ENCODE measurements around the gene ELAVL2. TPM values are rescaled to one million over a fixed set of nuclear protein-coding genes. Genes with fewer than 3 reads are reported as not detected.

Gene ELAVL2
- total RNA-seq, 1 donor from 2014 or later, result 0.77 TPM

DNA sequence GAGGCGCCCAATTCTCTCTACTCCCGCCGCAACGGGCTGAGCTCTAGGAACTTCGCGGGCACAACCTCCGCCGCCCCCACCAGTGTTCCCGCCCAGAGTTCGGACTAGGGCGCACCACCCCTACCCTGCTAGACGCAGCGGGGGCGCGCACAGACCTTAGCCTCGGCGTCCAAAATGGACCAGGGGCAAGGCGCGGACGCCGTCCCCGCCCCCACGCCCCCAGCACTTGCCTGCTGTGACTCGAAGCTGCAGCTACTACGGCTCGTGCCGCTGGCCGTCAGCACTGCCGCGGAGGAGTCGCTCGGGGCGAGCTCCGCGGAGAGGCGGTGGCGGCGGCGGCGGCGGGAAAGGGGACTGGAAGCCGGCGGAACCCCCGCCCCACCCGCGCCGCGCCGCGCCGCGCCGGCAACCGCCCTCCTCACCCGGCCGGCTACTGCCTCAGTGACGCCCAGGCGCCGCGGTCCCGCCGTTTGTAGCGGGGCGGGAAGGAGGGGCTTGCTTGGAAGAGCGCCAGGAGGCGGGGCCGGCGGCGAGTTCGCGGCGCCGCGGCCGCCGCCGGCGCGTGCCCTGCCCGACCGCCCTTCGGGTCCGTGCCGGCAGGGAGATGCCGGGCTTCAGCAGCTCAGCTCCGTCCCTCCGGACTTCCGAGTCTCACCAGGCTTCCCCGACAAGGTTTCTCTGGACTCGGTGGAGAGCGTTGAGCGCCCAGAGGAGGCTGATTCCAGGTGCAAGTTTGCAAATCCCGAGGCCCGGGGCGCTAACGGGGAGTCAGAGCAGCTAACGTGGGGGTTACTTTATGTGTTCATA is 4.5 kb downstream of the ELAVL2 start:
- peak in 1 of 2 donors; percentile 3 for DNase-seq (ENCODE audit: low read depth in 2 of 2)

DNA sequence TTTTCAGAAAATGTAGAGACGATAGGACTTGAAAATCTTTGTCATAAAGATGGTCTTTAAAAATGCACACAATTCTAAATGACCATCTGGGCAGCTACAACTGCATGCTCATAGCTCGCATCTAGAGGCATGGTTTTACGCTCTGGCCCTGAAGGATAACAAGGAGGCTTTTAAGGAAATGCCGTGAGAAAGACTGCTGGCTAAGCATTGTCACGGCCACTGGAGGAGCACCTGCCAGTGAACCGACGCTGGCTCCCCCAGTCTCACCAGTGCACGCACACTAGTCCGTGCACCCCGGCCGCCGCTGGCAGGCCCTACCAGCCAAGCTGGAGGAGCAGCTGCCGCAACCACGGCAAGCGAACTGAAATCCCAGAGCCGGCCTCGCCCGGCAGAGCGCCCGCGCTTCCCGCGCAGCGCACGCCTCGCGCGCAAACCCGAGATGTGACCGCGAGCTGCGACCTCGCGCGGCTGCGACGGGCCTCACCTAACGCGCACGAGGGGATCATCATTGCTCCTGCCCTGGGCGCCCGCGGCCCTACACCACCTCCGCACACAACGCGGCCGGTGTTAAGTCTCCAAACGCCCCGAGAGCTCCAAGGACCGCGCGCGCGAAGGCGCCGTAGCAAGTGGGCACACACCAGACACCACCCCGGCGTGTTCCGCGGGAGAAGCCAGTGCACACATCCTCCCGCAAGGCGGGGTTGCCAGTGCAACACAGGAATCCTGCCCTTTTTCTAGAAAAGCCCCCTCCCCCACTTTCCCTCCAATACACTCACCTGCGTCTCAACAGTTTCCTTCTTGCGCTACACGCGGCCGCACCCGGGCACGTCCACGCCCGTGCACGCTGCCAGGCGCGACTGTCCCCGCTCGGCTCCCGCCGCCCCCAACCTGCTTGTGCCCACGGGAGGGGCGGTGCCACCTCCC is 5.3 kb downstream of the ELAVL2 start:
- DNase-seq (ENCODE audit: low read depth in 2 of 2), result no peak

- no peak for DNase-seq (ENCODE audit: low read depth in 2 of 2)
Observed at GRCh38 chr9:23819403-23819802, 6.6 kb downstream of the ELAVL2 start.

- DNase-seq (ENCODE audit: low read depth in 2 of 2), result no peak
Observed at GRCh38 chr9:23814243-23814642, 11.8 kb downstream of the ELAVL2 start.

DNA sequence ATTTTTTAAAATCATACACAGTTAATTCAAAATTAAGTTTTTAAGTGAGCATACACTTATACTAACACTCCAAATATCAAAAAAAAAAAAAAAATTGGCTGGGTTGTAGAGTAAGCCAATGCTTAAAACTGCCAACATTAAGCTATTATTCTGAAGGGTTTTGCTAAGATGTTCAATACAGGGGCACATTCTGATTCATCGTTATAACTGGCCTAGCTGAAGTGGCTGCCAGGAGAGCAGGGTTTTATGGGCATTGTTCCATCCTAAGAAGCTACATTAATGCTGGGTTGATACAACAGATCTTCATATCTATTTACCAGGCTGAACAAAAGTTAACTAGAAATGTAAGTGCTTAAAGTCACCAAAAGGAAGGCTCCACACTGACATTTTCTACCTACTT is 13.4 kb downstream of the ELAVL2 start:
- DNase-seq (ENCODE audit: low read depth in 2 of 2), result no peak

GRCh38 chr9:23811633-23812032 is 14.4 kb downstream of the ELAVL2 start:
- DNase-seq (ENCODE audit: low read depth in 2 of 2), result no peak

- DNase-seq (ENCODE audit: low read depth in 2 of 2), result no peak
Observed at GRCh38 chr9:23803216-23803615, 22.8 kb downstream of the ELAVL2 start.

DNA sequence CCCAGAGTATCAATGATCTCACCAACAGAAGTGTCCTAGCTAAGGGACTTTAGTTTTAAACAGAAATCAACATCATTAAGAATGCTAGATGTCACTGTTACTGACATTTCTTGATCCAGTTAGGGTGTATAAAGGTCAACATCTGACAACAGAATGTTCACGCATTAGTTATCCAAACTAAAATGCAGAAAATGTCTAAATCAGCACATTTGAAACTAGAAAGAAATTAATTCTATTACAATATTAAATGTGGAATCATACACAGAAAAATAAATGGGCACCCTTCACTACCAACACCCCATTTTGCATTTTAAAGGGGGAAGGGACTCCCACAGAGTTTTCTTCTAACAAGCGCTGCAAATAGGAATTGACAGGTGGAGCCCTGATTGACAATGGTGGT is 24.5 kb downstream of the ELAVL2 start:
- DNase-seq (ENCODE audit: low read depth in 2 of 2), result no peak

- DNase-seq (ENCODE audit: low read depth in 2 of 2), result no peak
Observed at GRCh38 chr9:23799521-23799920, 26.5 kb downstream of the ELAVL2 start.

DNA sequence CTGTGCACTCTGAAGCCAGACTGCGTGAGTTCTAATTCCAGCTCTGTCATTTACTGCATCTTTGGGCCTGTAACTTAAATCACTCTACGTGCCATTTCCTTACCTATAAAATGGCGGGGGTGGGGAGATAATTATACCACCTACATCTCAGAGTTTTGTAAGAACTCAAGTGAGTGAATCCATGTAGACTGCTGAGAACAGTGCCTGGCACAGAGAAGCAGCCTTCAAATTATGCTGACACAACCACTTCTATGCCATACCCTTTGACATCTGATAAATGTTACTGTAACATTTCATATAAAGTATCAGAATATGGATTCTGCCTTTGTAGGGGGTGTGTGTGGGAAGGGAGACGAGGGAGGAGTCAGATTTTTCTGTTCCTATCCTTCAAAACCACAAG is 27.7 kb downstream of the ELAVL2 start:
- no peak for DNase-seq (ENCODE audit: low read depth in 2 of 2)

- DNase-seq (ENCODE audit: low read depth in 2 of 2), result no peak
Observed at GRCh38 chr9:23796209-23796608, 29.8 kb downstream of the ELAVL2 start.

DNA sequence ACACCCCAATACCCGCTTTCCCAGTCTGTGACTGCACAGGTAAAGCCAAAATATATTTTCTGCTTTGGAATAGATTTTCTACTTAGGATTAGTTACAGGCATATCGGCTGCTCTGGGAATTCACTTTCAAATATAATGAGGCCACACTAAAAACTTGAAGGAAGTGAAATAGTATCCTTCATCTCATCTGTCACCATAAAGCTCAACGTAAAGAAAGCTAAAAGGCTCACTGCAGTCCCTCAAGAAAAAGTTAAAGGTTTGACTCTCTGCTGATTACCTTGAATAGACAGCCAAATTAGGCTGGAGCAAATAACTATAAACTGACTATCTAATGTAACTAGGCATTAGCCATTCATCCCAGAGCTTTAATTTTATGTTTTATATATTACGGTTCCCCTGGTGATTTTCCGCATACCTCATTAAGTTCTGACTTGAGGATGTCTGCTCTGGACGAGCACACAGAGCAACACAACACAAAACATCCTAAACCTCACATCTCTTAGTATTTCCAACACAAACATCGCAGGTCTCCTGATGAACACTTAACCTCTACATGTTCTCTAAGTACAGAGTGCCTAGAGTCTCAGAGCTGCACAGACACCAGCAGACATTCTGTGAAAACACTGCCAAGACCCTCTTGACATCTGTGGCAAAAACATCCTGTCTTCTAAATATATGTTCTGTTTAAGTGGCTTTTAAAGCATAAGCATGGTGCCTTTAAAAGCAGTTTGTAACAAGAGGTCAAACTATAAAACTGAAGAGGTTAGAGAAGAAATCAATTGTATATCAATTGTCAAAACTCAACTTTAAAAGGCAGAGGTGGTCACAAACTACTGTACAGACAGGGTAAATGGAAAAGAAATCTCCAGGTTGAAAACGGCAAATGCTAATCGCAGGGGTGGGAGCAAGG is 35.4 kb downstream of the ELAVL2 start:
- no peak for DNase-seq (ENCODE audit: low read depth in 2 of 2)

DNA sequence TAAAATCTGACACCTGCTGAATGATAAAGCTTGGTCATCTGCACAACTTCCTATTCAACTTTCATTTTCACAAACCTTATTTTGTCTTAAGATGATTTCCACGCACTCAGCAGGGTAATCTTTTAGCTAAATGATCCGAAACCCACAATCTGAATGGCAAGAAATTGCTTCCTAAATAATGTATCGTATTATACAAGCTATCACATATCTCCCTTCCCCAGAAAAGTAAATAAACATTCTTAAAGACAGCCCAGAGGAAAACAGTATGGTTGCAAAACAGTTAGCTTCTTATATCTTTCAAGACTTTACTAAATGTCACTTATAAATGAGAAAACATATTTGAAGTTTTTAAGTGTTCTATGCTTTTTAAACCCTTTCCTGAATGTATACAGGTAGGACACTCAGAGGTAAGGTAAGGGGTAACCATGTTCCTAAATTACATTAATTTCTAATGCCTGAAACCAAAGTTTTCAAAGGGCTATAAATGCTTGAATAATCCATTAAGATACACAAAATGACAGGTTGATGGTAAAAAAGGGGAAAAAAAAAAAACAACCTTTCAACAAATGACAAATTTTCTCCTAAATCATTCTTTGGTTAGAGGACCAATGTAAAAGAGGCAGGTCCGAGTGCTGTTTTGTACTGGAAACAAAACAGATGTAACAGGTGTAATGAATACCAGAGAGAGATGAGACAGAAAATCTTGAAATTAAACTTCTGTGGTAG is 36.3 kb downstream of the ELAVL2 start:
- no peak for DNase-seq (ENCODE audit: low read depth in 2 of 2)

DNA sequence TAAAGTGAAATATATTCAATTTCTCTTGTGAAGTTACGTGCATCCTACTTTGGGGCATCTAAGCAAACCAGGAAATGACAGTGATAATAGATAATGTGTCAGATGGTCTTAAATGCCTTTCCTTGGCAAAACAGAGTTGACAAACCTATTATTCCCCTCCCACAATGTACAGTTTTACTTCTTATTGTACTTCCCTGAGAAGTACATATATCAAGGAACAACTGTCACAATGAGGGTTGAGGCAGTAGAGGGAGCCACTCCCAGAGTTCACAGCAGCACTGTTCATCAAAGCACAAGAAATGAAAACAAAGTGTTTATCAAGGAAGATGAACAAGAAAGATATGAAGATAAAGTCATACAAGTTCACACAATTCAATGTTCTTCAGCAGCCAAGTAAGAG is 41.1 kb downstream of the ELAVL2 start:
- DNase-seq (ENCODE audit: low read depth in 2 of 2), result no peak

DNA sequence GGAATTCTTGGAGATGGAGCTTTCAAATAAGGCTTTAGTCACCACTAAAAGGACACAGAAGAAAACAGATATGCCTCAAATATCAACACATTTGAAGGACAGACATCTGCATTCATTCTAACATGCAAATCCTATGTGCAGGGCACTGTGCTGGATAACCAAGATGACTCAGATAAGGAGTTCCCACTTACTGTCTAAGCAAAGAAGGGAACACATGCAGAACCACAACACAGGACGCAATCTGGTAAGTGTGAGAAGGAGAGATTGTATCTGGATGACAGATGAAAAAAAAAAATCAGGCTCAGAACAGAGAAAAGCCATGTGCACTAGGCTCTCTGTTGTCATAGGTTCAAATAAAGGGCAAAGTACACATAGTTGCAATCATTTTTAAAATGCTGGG is 42.5 kb downstream of the ELAVL2 start:
- DNase-seq (ENCODE audit: low read depth in 2 of 2), result no peak

- DNase-seq (ENCODE audit: low read depth in 2 of 2), result no peak
Observed at GRCh38 chr9:23779220-23779619, 46.8 kb downstream of the ELAVL2 start.

DNA sequence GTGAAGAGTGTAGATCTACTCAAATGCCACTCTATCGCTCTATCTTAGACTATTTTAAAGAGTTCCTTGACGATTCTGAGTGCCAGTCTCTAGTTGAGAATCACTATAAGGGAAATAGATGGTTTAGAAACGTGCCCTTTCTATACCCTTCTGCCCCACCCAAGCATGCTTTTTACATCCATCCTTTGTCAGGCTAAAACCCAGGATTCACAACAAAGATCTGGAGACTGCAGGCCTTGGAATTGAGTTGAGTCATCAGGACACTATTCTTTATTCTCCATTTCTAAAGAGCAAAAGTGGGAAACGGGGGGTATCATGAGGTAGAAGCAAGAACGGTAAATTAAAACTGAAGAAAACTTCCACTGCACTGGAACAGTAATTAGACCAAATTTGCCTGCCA is 48.7 kb downstream of the ELAVL2 start:
- DNase-seq (ENCODE audit: low read depth in 2 of 2), result no peak

GRCh38 chr9:23775549-23775948 is 50.5 kb downstream of the ELAVL2 start:
- DNase-seq (ENCODE audit: low read depth in 2 of 2), result no peak

DNA sequence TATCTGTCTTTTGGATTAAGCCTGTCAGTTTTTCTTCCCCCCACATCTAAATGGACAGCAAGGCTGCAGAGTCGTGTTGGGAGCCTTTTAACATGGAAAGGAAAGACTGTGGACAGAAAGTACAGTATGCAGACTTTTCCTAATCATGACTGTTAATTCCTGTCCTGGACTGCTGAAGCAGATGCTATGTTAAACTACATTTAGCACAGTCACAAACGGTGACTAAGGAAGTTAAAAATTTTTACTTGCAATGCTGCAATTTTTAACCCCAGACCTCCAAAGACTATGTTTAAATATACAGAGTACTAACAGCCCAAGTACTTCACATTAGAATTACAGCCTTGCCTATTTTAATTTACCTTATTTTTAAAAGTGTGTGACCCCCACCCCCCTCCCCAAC is 51.8 kb downstream of the ELAVL2 start:
- no peak for DNase-seq (ENCODE audit: low read depth in 2 of 2)

DNA sequence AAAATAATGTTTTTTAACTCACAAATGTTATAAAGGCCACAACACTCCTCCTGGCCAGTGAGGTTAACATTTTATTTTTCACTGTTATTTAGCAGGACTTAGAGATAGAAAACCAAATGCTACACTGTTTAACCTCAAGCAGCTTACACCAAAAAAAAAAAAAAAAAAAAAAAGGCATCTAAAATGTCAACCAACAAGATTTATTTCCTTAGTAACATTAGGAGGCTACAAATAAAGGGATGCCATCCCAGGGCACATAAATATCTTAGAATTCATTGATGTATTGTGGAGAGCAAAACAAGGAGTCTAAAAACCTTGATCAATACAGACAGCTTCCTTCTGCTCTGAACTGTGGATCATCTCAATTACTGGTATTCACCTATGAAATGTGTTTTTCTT is 53.7 kb downstream of the ELAVL2 start:
- DNase-seq (ENCODE audit: low read depth in 2 of 2), result no peak
